H1 (cell line): ENCODE data around the gene HDAC7. TPM values are rescaled to one million over a fixed set of nuclear protein-coding genes. Genes with fewer than 3 reads are reported as not detected.

ENCODE experiments used
- CTCF ChIA-PET: fragments of 300-600 bp; sonication (Branson Sonifier 250); formaldehyde crosslinking; loops from one replicate; lab custom pipeline; 2021; ENCODE audit not compliant: partially characterized antibody; lab: Charles Lee
- POLR2A ChIA-PET: fragments of 300-600 bp; sonication (Branson Sonifier 250); formaldehyde crosslinking; loops from one replicate; lab custom pipeline; 2021; ENCODE audit warnings: inconsistent platforms; ENCODE audit not compliant: partially characterized antibody; lab: Charles Lee
- DNase-seq, 2 experiments: peaks; one replicate each; pipeline versions ENCODE4 v3.0.0 to v3.0.0-alpha.2; 2010 to 2022; ENCODE audit warnings: low spot score in 2 of 2, low read depth in 1 of 2, mixed read lengths in 1 of 2
- FAIRE-seq: peaks from 2 replicates; lab custom pipeline; 2011; peaks lifted over from hg19 to GRCh38; lab: Jason Lieb, UNC
- H2AFZ ChIP-seq: 2 replicates; pipeline ENCODE4 v1.8.1; 2012; ENCODE audit warnings: low read length, inconsistent platforms
- H2AK5ac ChIP-seq: 2 replicates; pipeline ENCODE4 v1.6.1; 2013; ENCODE audit warnings: low read depth, low read length
- H2BK120ac ChIP-seq: replicated peaks from 2 replicates; pipeline ENCODE3; 2013; ENCODE audit warnings: low read depth, low read length, inconsistent platforms
- H2BK12ac ChIP-seq: 2 replicates; pipeline ENCODE4 v1.6.1; 2013; ENCODE audit warnings: low read depth, low read length
- H2BK15ac ChIP-seq: 2 replicates; pipeline ENCODE4 v1.6.1; 2013; ENCODE audit warnings: low read length
- H2BK20ac ChIP-seq: 2 replicates; pipeline ENCODE4 v1.6.1; 2013; ENCODE audit warnings: low read length
- H2BK5ac ChIP-seq: 2 replicates; pipeline ENCODE4 v1.6.1; 2013; ENCODE audit warnings: low read depth, low read length
- H3K14ac ChIP-seq: 2 replicates; pipeline ENCODE4 v1.6.1; 2013; ENCODE audit warnings: inconsistent platforms; ENCODE audit not compliant: insufficient read length
- H3K18ac ChIP-seq: 2 replicates; pipeline ENCODE4 v1.6.1; 2013; ENCODE audit warnings: low read length; ENCODE audit errors: extremely low read depth
- H3K23ac ChIP-seq: 2 replicates; pipeline ENCODE4 v1.6.1; 2013; ENCODE audit warnings: inconsistent platforms; ENCODE audit not compliant: insufficient read length
- H3K23me2 ChIP-seq: 2 replicates; pipeline ENCODE4 v1.6.1; 2013; ENCODE audit warnings: low read depth, low read length
- H3K27ac ChIP-seq: 2 replicates; pipeline ENCODE4 v1.6.1; 2011; ENCODE audit warnings: low read depth, low read length, inconsistent platforms
- H3K27me3 ChIP-seq, 4 experiments: replicated peaks in 1 of 4; 1 replicate in 1 of 4; 2 replicates in 3 of 4; pipeline versions ENCODE4 v1.6.1 to v1.8.1; 2011 to 2013; ENCODE audit warnings: low read length in 3 of 4, mild to moderate bottlenecking in 3 of 4, inconsistent platforms in 2 of 4, mixed read lengths in 2 of 4, moderate library complexity in 1 of 4; ENCODE audit not compliant: control insufficient read depth in 3 of 4, insufficient read depth in 3 of 4; ENCODE audit errors: extremely low read depth in 1 of 4
- H3K36me3 ChIP-seq, 4 experiments: 2 replicates each; pipeline versions ENCODE4 v1.6.1 to v1.8.1; 2011 to 2013; ENCODE audit warnings: mild to moderate bottlenecking in 4 of 4, low read length in 3 of 4, moderate library complexity in 2 of 4, control low read depth in 1 of 4, inconsistent platforms in 1 of 4; ENCODE audit not compliant: insufficient read depth in 4 of 4, control insufficient read depth in 2 of 4
- H3K4ac ChIP-seq: replicated peaks from 2 replicates; pipeline ENCODE3; 2013; ENCODE audit warnings: low read length, low read depth, mixed read lengths, inconsistent platforms; ENCODE audit not compliant: insufficient read length
- H3K4me1 ChIP-seq, 4 experiments: replicated peaks in 1 of 4; 1 replicate in 1 of 4; 2 replicates in 3 of 4; pipeline versions ENCODE4 v1.6.1 to v1.8.1; 2011 to 2013; ENCODE audit warnings: low read length in 3 of 4, inconsistent platforms in 2 of 4, mixed read lengths in 1 of 4; ENCODE audit not compliant: insufficient read depth in 4 of 4, control insufficient read depth in 3 of 4
- H3K4me2 ChIP-seq, 2 experiments: 2 replicates each; pipeline versions ENCODE4 v1.6.1 to v1.8.1; 2011 to 2013; ENCODE audit warnings: low read depth in 2 of 2, low read length in 2 of 2, control low read depth in 1 of 2, inconsistent platforms in 1 of 2, mild to moderate bottlenecking in 1 of 2; ENCODE audit not compliant: insufficient read depth in 1 of 2
- H3K4me3 ChIP-seq, 4 experiments: fragments of 200-600, 300-600 bp in 1 of 4; sonication (generic), shearing (Covaris generic), sonication (Bioruptor Twin) in 1 of 4; 2 replicates each; pipeline versions ENCODE4 v1.5.1 to v1.8.1; 2011 to 2016; ENCODE audit warnings: low read length in 4 of 4, low read depth in 3 of 4, control low read depth in 2 of 4, inconsistent platforms in 2 of 4, mild to moderate bottlenecking in 2 of 4, mixed read lengths in 1 of 4, moderate library complexity in 1 of 4; ENCODE audit not compliant: insufficient read depth in 2 of 4; ENCODE audit errors: extremely low read depth in 1 of 4
- H3K56ac ChIP-seq: replicated peaks from 2 replicates; pipeline ENCODE3; 2013; ENCODE audit warnings: low read depth, mild to moderate bottlenecking, mixed read lengths, low read length, inconsistent platforms; ENCODE audit not compliant: insufficient read length
- H3K79me1 ChIP-seq: 2 replicates; pipeline ENCODE4 v1.6.1; 2013; ENCODE audit warnings: low read depth, low read length, control low read depth
- H3K79me2 ChIP-seq, 2 experiments: 2 replicates each; pipeline versions ENCODE4 v1.6.1 to v1.8.1; 2012 to 2013; ENCODE audit warnings: low read length in 2 of 2, mild to moderate bottlenecking in 2 of 2, inconsistent platforms in 1 of 2; ENCODE audit not compliant: insufficient read depth in 2 of 2, control insufficient read depth in 1 of 2
- H3K9ac ChIP-seq, 4 experiments: replicated peaks in 1 of 4; 1 replicate in 1 of 4; 2 replicates in 3 of 4; pipeline versions ENCODE4 v1.6.1 to v1.8.1; 2011 to 2013; ENCODE audit warnings: low read depth in 3 of 4, low read length in 3 of 4, control low read depth in 2 of 4, mild to moderate bottlenecking in 2 of 4, moderate library complexity in 2 of 4, inconsistent platforms in 1 of 4; ENCODE audit errors: extremely low read depth in 1 of 4
- H3K9me3 ChIP-seq, 2 experiments: 2 replicates each; pipeline versions ENCODE4 v1.6.1 to v1.8.1; 2012 to 2013; ENCODE audit warnings: mild to moderate bottlenecking in 2 of 2, moderate library complexity in 2 of 2, control low read depth in 1 of 2, inconsistent platforms in 1 of 2, low read depth in 1 of 2, low read length in 1 of 2, mixed read lengths in 1 of 2; ENCODE audit not compliant: insufficient read depth in 2 of 2
- H4K20me1 ChIP-seq, 2 experiments: replicated peaks in 1 of 2; 2 replicates each; pipeline versions ENCODE3 to v1.8.1; 2011 to 2013; ENCODE audit warnings: inconsistent platforms in 2 of 2, low read length in 2 of 2, mild to moderate bottlenecking in 1 of 2; ENCODE audit not compliant: insufficient read depth in 2 of 2, control insufficient read depth in 1 of 2
- H4K5ac ChIP-seq: 2 replicates; pipeline ENCODE4 v1.6.1; 2013; ENCODE audit warnings: low read length, low read depth, mixed read lengths, inconsistent platforms; ENCODE audit not compliant: insufficient read length
- H4K8ac ChIP-seq: 2 replicates; pipeline ENCODE4 v1.8.0; 2013; ENCODE audit warnings: mild to moderate bottlenecking, moderate library complexity, low read length, inconsistent platforms; ENCODE audit not compliant: insufficient read depth; ENCODE audit errors: extremely low read depth
- H4K91ac ChIP-seq: replicated peaks from 2 replicates; pipeline ENCODE3; 2013; ENCODE audit warnings: low read length, mixed read lengths, inconsistent platforms; ENCODE audit not compliant: insufficient read length
- BACH1 ChIP-seq: IDR thresholded peaks from 2 replicates; pipeline ENCODE4 v1.6.1; 2012; ENCODE audit warnings: low read length, improper control_type of control experiment
- EGR1 ChIP-seq: IDR thresholded peaks from 2 replicates; pipeline ENCODE4 v1.6.1; 2011; ENCODE audit warnings: low read depth, low read length, borderline replicate concordance
- HDAC6 ChIP-seq: IDR thresholded peaks from one replicate; pipeline ENCODE4 v1.7.1; 2012; ENCODE audit warnings: low read depth, mild to moderate bottlenecking, inconsistent platforms, low read length, moderate library complexity
- KDM1A ChIP-seq: fragments of 200-600, 300-600 bp; sonication (generic); IDR thresholded peaks from 2 replicates; pipeline ENCODE4 v1.7.1; 2016; ENCODE audit warnings: mild to moderate bottlenecking, low read length, borderline replicate concordance
- NANOG ChIP-seq: IDR thresholded peaks from 2 replicates; pipeline ENCODE4 v1.6.1; 2011; ENCODE audit warnings: low read length, low read depth, mild to moderate bottlenecking, inconsistent platforms; ENCODE audit not compliant: insufficient read depth, poor library complexity, severe bottlenecking
- RBBP5 ChIP-seq: IDR thresholded peaks from 2 replicates; pipeline ENCODE4 v1.7.1; 2012; ENCODE audit warnings: low read depth, mild to moderate bottlenecking, inconsistent platforms, low read length, moderate library complexity, borderline replicate concordance
- RFX5 ChIP-seq: IDR thresholded peaks from 2 replicates; pipeline ENCODE4 v1.6.1; 2011; ENCODE audit warnings: low read depth, low read length, improper control_type of control experiment, borderline replicate concordance
- RXRA ChIP-seq: IDR thresholded peaks from 2 replicates; pipeline ENCODE4 v1.6.1; 2011; ENCODE audit warnings: low read depth, mild to moderate bottlenecking, low read length, moderate library complexity; ENCODE audit not compliant: insufficient read depth
- SAP30 ChIP-seq: fragments of 300-600 bp; sonication (generic); IDR thresholded peaks from 2 replicates; pipeline ENCODE4 v1.7.1; 2012; ENCODE audit warnings: low read length, moderate library complexity, mild to moderate bottlenecking, inconsistent platforms; ENCODE audit not compliant: insufficient read depth, insufficient replicate concordance
- WGBS, 2 experiments: shearing (Covaris generic) in 1 of 2; methylation state at CpG; one replicate each; pipeline versions ENCODE4 v1.1.6 to v1.1.7; 2013 to 2015; ENCODE audit warnings: low lambda C conversion rate in 2 of 2, mixed read lengths in 2 of 2, inconsistent platforms in 1 of 2, low coverage in 1 of 2, missing lambda C conversion rate in 1 of 2; ENCODE audit not compliant: insufficient replicate concordance in 2 of 2, insufficient coverage in 1 of 2, insufficient read length in 1 of 2; ENCODE audit errors: extremely low coverage in 1 of 2, missing lambda C conversion rate in 1 of 2; 5-methylcytosine and 5-hydroxymethylcytosine counted together
- polyA plus RNA-seq, 7 experiments: library from polyadenylated mRNA; depleted of rRNA in 3 of 7; stranded (reverse) in 5 of 7; unstranded in 2 of 7; fragments of >200 nt in 5 of 7; fragments of 200-250 nt in 2 of 7; gene quantifications; 1 replicate in 5 of 7; 2 replicates in 1 of 7; 4 replicates in 1 of 7; pipeline versions ENCODE4 v1.2.1 to v1.2.3, GENCODE V29; 2011 to 2013; ENCODE audit warnings: missing spikeins in 2 of 7, mixed read lengths in 2 of 7
- total RNA-seq: library from RNA; stranded (reverse); fragmentation: NEBNext Ultra II Directional; extraction: Animal tissue kit (Norgen Biotek cat#: 25700); gene quantifications from 2 replicates; pipeline ENCODE4 v1.2.1, GENCODE V29; 2021
- TF ChIP-seq, protein P1 (sequence below): IDR thresholded peaks from 2 replicates; pipeline ENCODE4 v1.6.1; 2012; ENCODE audit warnings: inconsistent platforms

Gene HDAC7
- total and polyA plus RNA-seq, 2 of the 8 experiments (the other 6 are each of a cell fraction or from before 2014, with no cell fraction given): 25.5 to 84.9 TPM

DNA sequence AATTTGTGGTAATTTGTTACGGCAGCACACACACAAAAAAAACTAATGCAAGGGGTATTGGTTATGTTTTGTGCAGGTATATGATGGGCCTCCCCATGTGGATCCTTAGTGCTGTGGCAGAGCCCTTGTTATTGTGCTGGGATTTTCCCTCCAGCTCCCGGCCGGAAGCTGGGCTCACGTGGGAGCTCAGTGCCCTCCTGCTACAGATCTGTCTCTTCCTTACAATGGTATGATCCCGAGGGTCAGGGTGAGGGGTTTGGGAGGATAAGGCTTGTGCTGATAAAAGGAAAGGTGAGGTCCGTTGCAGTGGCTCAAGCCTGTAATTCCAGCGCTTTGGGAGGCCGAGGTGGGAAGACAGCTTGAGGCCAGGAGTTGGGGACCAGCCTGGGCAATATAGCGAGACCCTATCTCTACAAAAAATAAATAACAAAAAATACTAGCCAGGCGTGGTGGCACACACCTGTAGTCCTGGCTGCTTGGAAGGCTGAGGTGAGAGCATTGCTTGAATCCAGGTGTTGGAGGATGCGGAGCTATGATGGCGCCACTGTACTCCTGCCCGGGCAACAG, 47.5 kb downstream of the HDAC7 start:
- Histone ChIP-seq H3K4me1 (peaks cover 7 to 13% (median 11%) of the 10 kb centered on the region in 4 experiments; a peak in 6 of 7 replicates), H2BK5ac (no peak overlapping the region), H3K27ac (no peak overlapping the region), H2AFZ (no peak overlapping the region), H3K4me3 (peak overlapping the region in 2 of 4 experiments; percentile 26 to 91; a peak in 1 of 8 replicates), H3K79me1 (no peaks in the 10 kb centered on the region), H2BK120ac (no peak overlapping the region), H2BK12ac (0 out of 2 replicates have a peak overlapping the region, but pooled peaks have one; percentile 19), H2BK20ac (no peak overlapping the region), H3K9me3 (no peaks in the 10 kb centered on the region), H3K9ac (no peak overlapping the region), H4K8ac (no peak overlapping the region), H4K20me1 (peaks cover 0 to 3% of the 10 kb centered on the region in 2 experiments), H4K91ac (no peak overlapping the region), H3K56ac (no peak overlapping the region), H2BK15ac (0 out of 2 replicates have a peak overlapping the region, but pooled peaks have one; percentile 21), H3K18ac (no peak overlapping the region), H3K14ac (no peak overlapping the region), H3K27me3 (peaks cover 0 to 17% (median 8%) of the 10 kb centered on the region in 4 experiments; a peak in 4 of 7 replicates), H3K4me2 (peak overlapping the region; percentile 61; a peak in 3 of 4 replicates), H3K4ac (no peak overlapping the region), H4K5ac (no peak overlapping the region), H2AK5ac (no peak overlapping the region), H3K36me3 (no peaks in the 10 kb centered on the region), H3K23ac (no peak overlapping the region), H3K23me2 (peaks cover 2% of the 10 kb centered on the region; the same call in 1 of the 2 replicates), H3K79me2 (no peaks in the 10 kb centered on the region)
- TF ChIP-seq SAP30 (no peak), RBBP5 (0 out of 2 replicates have a peak, but pooled peaks have one; percentile 15), HDAC6 (no peak), BACH1 (no peak), RFX5 (no peak), NANOG (no peak), EGR1 (no peak), RXRA (no peak), KDM1A (0 out of 2 replicates have a peak, but pooled peaks have one; percentile 20)
- TF ChIP-seq, protein P1, sequence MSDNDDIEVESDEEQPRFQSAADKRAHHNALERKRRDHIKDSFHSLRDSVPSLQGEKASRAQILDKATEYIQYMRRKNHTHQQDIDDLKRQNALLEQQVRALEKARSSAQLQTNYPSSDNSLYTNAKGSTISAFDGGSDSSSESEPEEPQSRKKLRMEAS: 0 out of 2 replicates have a peak, but pooled peaks have one; percentile 11
- FAIRE-seq: no peak
- CTCF ChIA-PET: interaction anchor here (0.6 to 58.8 kb wide), 10 partner anchors 10 to 238 kb away, joined by 3 to 2442 read pairs (median 4); partner anchors contain the start of genes ENDOU, RAPGEF3 and RPAP3
- 76% methylated on average over 13 of the region's 13 CpGs; no CpG with 5 or more reads in 1 of the 2 experiments for WGBS, 2 experiments
- no peak for DNase-seq
- POLR2A ChIA-PET: interaction anchor here (0.8 to 10.5 kb wide), 12 partner anchors 9 to 55 kb away, joined by 3 to 79 read pairs (median 6); partner anchors contain the start of gene RAPGEF3
